Common myeloid progenitor, CD34-positive (primary cell): ENCODE results near the gene SCCPDH.
A peak's percentile ranks its signal among the peaks of the same experiment; 100 is the strongest.
"Not testable (repeated sequence)": the region's sequence is repeated elsewhere in the genome, so short reads cannot be mapped to it uniquely, and the experiment has no call there.

Experiments
- CTCF ChIA-PET: fragments of 350-600 bp; sonication (Branson Sonifier 250); formaldehyde crosslinking; loops from one replicate; lab custom pipeline; 2021; ENCODE audit warnings: antibody characterized with exemption; lab: Charles Lee
- POLR2A ChIA-PET: fragments of 350-600 bp; sonication (Branson Sonifier 250); formaldehyde crosslinking; loops from one replicate; lab custom pipeline; 2021; ENCODE audit warnings: antibody characterized with exemption; lab: Charles Lee
- DNase-seq, 3 donors: peaks; one replicate each; pipeline versions ENCODE4 v3.0.0 to v3.0.0-alpha.2; 2013
- H3K27ac ChIP-seq, 2 experiments: 1 replicate in 1 of 2; 2 replicates in 1 of 2; pipeline ENCODE4 v1.7.0; 2013; ENCODE audit warnings: inconsistent platforms in 2 of 2, low read length in 2 of 2, mild to moderate bottlenecking in 2 of 2, low read depth in 1 of 2, moderate library complexity in 1 of 2; ENCODE audit not compliant: severe bottlenecking in 2 of 2, insufficient read depth in 1 of 2, poor library complexity in 1 of 2
- H3K27me3 ChIP-seq, 5 experiments: replicated peaks in 2 of 5; 1 replicate in 3 of 5; 2 replicates in 2 of 5; pipeline versions ENCODE4 v1.6.1 to v1.7.0; 2013; ENCODE audit warnings: low read length in 4 of 5, mild to moderate bottlenecking in 2 of 5, moderate library complexity in 2 of 5, inconsistent platforms in 1 of 5; ENCODE audit not compliant: insufficient read depth in 5 of 5, control insufficient read depth in 4 of 5
- H3K36me3 ChIP-seq, 4 experiments: 1 replicate in 2 of 4; 2 replicates in 2 of 4; pipeline versions ENCODE4 v1.6.1 to v1.7.0; 2013; ENCODE audit warnings: low read length in 3 of 4, control low read depth in 1 of 4, mild to moderate bottlenecking in 1 of 4; ENCODE audit not compliant: control insufficient read depth in 4 of 4, insufficient read depth in 4 of 4
- H3K4me1 ChIP-seq, 4 experiments: 1 replicate in 3 of 4; 2 replicates in 1 of 4; pipeline versions ENCODE4 v1.6.1 to v1.7.1; 2013; ENCODE audit warnings: low read length in 3 of 4, mild to moderate bottlenecking in 3 of 4, control low read depth in 1 of 4, inconsistent platforms in 1 of 4, moderate library complexity in 1 of 4; ENCODE audit not compliant: control insufficient read depth in 4 of 4, insufficient read depth in 4 of 4; ENCODE audit errors: control extremely low read depth in 1 of 4
- H3K4me3 ChIP-seq, 7 experiments: 1 replicate in 4 of 7; 2 replicates in 3 of 7; pipeline versions ENCODE4 v1.5.1 to v1.7.0; 2013; ENCODE audit warnings: mild to moderate bottlenecking in 7 of 7, low read length in 6 of 7, moderate library complexity in 6 of 7, inconsistent platforms in 2 of 7, low read depth in 2 of 7, control low read depth in 1 of 7; ENCODE audit not compliant: insufficient read depth in 4 of 7, control insufficient read depth in 1 of 7; ENCODE audit errors: extremely low read depth in 1 of 7
- H3K9me3 ChIP-seq, 5 experiments: 1 replicate in 4 of 5; 2 replicates in 1 of 5; pipeline versions ENCODE4 v1.6.1 to v1.7.1; 2013; ENCODE audit warnings: low read length in 4 of 5, mild to moderate bottlenecking in 2 of 5, inconsistent platforms in 1 of 5, low read depth in 1 of 5, moderate library complexity in 1 of 5; ENCODE audit not compliant: control insufficient read depth in 4 of 5, insufficient read depth in 2 of 5; ENCODE audit errors: control extremely low read depth in 1 of 5
- WGBS: methylation state at CpG from one replicate; pipeline ENCODE4 v1.1.5; 2013; ENCODE audit not compliant: insufficient coverage; 5-methylcytosine and 5-hydroxymethylcytosine counted together

Gene SCCPDH

DNA sequence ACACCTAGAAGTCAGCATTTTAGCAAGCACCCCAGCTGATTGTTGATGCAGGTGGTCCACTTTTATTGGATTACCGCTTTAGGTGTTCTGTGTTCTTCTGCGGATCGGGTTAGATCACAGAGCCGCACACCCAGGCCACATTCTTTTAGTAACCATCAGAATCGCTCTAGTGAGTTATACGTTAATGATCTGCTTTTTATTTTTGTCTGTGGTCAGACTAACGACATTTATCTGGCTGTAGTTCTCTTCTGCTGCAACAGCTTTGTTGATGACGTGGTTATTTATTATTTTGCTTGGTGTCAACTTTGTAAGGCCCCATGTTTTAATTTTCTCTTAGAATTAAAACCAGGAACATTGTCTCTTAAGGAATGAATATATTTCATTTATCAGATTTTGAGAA is 18.2 kb downstream of the SCCPDH start:
- Histone ChIP-seq H3K9me3 (peaks cover 0 to 12% (median 0%) of the 10 kb centered on the region in 5 experiments), H3K4me1 (no peaks in the 10 kb centered on the region), H3K4me3 (no peak overlapping the region), H3K36me3 (peaks cover 13 to 58% (median 46%) of the 10 kb centered on the region in 4 experiments), H3K27me3 (no peaks in the 10 kb centered on the region), H3K27ac (no peak overlapping the region)
- DNase-seq, result no peak
- ChIA-PET CTCF (interaction anchor here (2.3 kb wide), 1 partner anchor 53 kb away, joined by 7 read pairs; no protein-coding TSS in a partner anchor), POLR2A (no interaction called here)
- 96% methylated on average over 5 of the region's 8 CpGs for WGBS

DNA sequence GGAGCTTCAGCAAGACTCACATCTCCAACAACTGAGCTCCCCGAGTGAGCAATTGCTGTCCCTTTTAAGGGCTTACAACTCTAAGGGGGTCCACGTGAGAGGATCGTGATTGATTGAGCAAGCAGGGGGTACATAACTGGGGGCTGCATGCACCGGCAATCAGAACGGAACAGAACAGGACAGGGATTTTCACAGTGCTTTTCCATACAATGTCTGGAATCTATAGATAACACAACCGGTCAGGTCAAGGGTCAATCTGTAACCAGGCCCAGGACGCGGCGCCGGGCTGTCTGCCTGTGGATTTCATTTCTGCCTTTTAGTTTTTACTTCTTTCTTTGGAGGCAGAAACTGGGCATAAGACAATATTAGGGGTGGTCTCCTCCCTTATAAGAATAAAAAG is 21.9 kb downstream of the SCCPDH start:
- H3K27ac ChIP-seq, H3K4me3 ChIP-seq, H3K4me1 ChIP-seq, H3K27me3 ChIP-seq, CTCF ChIA-PET, DNase-seq, H3K9me3 ChIP-seq, POLR2A ChIA-PET: not testable (repeated sequence)
- peaks cover 9 to 48% (median 34%) of the 10 kb centered on the region in 4 experiments for H3K36me3 ChIP-seq
- 100% methylated on average over 2 of the region's 10 CpGs for WGBS

DNA sequence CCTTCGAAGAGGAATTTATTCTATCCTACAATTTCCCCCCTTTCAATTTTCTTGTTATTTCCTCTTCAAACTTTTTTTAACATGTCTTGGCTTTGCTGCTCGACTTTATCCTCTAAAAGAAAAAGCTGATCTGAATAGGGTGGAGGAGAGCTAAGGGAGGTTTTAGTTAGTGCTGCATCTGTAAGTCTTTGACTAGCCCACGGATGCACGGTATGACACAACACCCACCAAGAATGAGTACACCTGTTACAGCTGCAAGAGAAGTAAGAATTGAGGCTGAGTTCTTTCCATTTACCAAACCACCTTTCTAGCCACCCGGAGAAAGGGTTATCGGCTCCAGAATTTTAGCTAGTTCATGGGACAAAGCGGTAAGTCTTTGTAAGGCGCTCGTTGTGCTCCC is 23.8 kb downstream of the SCCPDH start:
- DNase-seq, result no peak
- Histone ChIP-seq H3K9me3 (no peaks in the 10 kb centered on the region), H3K36me3 (peaks cover 7 to 32% (median 23%) of the 10 kb centered on the region in 4 experiments), H3K4me1 (no peaks in the 10 kb centered on the region), H3K27ac (no peak overlapping the region), H3K27me3 (no peaks in the 10 kb centered on the region), H3K4me3 (no peak overlapping the region)
- CTCF ChIA-PET, result interaction anchor here (1.4 to 2.0 kb wide), 4 partner anchors 19 to 59 kb away, joined by 3 to 9 read pairs (median 4); no protein-coding TSS in a partner anchor
- WGBS, result no CpG with 5 or more reads among the region's 9 CpGs
- POLR2A ChIA-PET, result no interaction called here

DNA sequence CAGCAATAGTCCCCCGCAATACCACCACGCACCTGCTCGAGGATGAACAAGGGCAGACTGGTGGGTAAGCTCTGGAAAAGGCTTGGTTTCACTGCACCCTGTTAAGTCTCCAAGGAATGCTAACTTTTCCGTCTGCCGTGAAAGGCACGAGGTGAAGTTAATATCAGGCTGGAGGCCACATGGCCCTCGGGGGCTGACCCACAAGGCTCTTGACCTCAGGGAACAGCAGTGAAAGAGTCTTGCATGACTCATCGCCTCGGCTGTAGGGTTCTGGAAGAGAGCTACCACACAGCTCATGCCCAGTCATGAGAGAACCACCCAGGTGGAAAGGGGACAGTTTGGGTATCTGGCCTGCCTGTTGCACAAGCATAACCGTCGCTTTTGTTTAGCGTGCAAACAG is 24.7 kb downstream of the SCCPDH start:
- Histone ChIP-seq H3K27me3 (no peaks in the 10 kb centered on the region), H3K4me3 (no peak overlapping the region), H3K36me3 (peaks cover 6 to 24% (median 18%) of the 10 kb centered on the region in 4 experiments), H3K9me3 (no peaks in the 10 kb centered on the region), H3K4me1 (no peaks in the 10 kb centered on the region), H3K27ac (no peak overlapping the region)
- ChIA-PET CTCF (interaction anchor here (1.1 to 2.0 kb wide), 8 partner anchors 9 to 149 kb away, joined by 3 to 9 read pairs (median 4); no protein-coding TSS in a partner anchor), POLR2A (no interaction called here)
- DNase-seq, result no peak
- 100% methylated on average over 5 of the region's 12 CpGs for WGBS

DNA sequence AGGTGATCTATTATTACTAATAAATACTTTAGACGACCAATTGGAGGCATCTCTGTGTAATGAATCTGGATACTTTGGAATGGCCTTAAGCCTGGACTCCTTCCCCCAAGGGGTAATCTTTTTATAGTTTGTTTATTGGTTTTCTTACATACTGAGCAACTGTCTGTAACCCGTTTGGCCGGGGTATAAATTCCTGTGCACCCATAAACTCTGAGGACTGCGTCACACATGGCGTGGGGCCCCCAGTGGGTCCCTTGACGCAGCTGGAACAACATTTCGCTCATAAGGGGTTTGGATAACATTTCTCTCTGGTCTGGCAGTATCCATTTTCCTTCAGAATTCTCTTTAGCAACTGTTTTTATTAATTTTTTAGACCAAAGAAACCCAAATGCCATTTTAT is 26.5 kb downstream of the SCCPDH start:
- Histone ChIP-seq H3K27me3 (no peaks in the 10 kb centered on the region), H3K4me1 (no peaks in the 10 kb centered on the region), H3K36me3 (peaks cover 5 to 18% (median 15%) of the 10 kb centered on the region in 4 experiments), H3K9me3 (no peaks in the 10 kb centered on the region), H3K4me3 (no peak overlapping the region), H3K27ac (no peak overlapping the region)
- ChIA-PET CTCF (no interaction called here), POLR2A (no interaction called here)
- 97% methylated on average over 4 of the region's 7 CpGs for WGBS
- DNase-seq, result no peak

DNA sequence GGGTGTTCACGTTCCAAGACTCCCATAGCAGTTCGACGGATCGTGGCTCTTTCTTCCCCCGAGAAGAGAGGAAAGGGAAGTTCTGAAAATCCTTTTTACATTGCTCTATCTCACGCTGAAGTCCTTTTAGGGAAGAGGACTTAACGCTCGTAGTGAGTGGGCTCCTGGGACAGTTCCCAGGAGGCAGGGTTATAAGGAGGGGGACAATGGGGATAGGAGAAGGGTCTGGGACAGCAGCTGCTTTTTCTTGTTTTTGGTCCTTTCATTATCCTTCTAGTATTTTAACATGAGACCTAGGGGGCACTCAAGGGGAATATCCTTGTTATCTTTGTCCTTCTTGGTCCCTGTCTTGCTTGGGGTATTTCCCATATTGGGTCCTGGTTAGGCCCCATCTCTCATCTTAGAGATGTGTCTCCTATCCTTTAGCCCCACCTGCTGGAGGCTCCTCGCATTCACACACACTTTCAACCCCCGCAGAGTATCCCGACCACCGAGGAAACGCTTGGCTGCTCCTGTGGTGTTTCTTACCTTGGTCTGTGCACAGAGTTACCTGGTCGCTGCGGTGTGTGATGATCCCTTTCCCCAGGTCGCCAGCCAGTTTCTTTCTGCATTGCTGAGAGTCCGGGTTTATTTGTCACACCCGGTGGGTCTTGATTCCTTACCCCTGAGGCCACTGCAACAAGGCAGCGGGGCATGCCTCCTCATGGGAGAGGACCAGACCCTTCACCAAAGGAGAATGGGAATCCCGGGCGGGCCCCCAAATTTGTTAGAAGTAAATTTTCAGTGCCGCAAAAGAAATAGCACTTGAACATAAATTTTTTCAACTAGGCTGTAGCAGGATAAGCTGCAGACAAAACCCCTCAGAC is 29.7 kb downstream of the SCCPDH start:
- Histone ChIP-seq H3K9me3 (no peaks in the 10 kb centered on the region), H3K36me3 (peaks cover 2 to 15% (median 12%) of the 10 kb centered on the region in 4 experiments), H3K4me1 (no peaks in the 10 kb centered on the region), H3K27ac (no peak overlapping the region), H3K4me3 (no peak overlapping the region), H3K27me3 (no peaks in the 10 kb centered on the region)
- 66% methylated on average over 20 of the region's 22 CpGs for WGBS
- peak; percentile 79 to 89 (median 82) for DNase-seq
- ChIA-PET POLR2A (no interaction called here), CTCF (interaction anchor here (0.6 to 2.5 kb wide), 15 partner anchors 13 to 256 kb away, joined by 3 to 14 read pairs (median 3); no protein-coding TSS in a partner anchor)

DNA sequence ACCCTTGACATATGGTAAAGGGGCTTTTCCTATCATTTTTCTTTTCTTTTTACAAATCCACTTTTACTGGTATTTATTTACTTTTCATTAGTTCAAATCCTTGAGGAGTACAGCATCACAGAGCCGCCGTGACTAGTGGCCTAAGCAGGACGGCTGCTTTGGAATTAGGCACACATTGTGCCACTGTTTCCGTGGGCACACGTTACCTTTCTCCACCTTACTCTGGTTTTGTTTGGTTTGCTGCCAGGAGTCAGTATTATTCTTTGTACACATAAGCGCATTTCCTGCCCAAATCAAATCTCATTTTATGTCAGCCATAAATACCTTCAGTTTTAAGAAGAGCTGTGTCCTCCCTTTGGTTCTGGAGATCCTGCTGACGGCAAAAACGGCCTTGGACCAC is 31.2 kb downstream of the SCCPDH start:
- no peaks in the 10 kb centered on the region for H3K27me3 ChIP-seq
- POLR2A ChIA-PET, result no interaction called here
- H3K27ac ChIP-seq, result no peak overlapping the region
- no peak for DNase-seq
- WGBS, result 100% methylated on average over 8 of the region's 8 CpGs
- CTCF ChIA-PET, result interaction anchor here (1.1 to 2.4 kb wide), 7 partner anchors 8 to 247 kb away, joined by 3 to 8 read pairs (median 5); no protein-coding TSS in a partner anchor
- H3K36me3 ChIP-seq, result peaks cover 6 to 17% (median 10%) of the 10 kb centered on the region in 4 experiments
- H3K9me3 ChIP-seq, result no peaks in the 10 kb centered on the region
- no peak overlapping the region for H3K4me3 ChIP-seq
- H3K4me1 ChIP-seq, result no peaks in the 10 kb centered on the region
